ENCODE data around the gene CFAP97. TPM values are rescaled to one million over a fixed set of nuclear protein-coding genes. Genes with fewer than 3 reads are reported as not detected.
A peak's percentile ranks its signal among the peaks of the same experiment; 100 is the strongest.

Gene CFAP97
- total RNA-seq, 5 donors from 2014 or later (not counting 1 experiment from before 2014, with no cell fraction given): 29.8 to 35.3 (median 31.8) TPM

- H3K27ac Mint-ChIP-seq: no peak overlapping the region
- peak in 1 of 4 experiments; percentile 30 for ATAC-seq (replicated peaks in 1 of 4)
- no peaks in the 10 kb centered on the region for H3K9me3 ChIP-seq
- no peak overlapping the region for H3K27ac ChIP-seq (ENCODE audit: low read length)
- POLR2A ChIA-PET: no interaction called here
- 85% methylated on average over 6 of the region's 7 CpGs for WGBS (ENCODE audit: insufficient coverage)
- H3K36me3 ChIP-seq (ENCODE audit: control insufficient read depth in 2 of 2, extremely low read depth in 1 of 2, insufficient read depth in 1 of 2, low read length in 1 of 2): peaks cover 0 to 4% of the 10 kb centered on the region in 2 donors
- no peak overlapping the region for H3K4me3 Mint-ChIP-seq
- no peaks in the 10 kb centered on the region for H3K27me3 ChIP-seq (replicated peaks in 1 of 2; ENCODE audit: control insufficient read depth in 2 of 2, extremely low read depth in 1 of 2, insufficient read depth in 2 of 2, low read length in 1 of 2)
- H3K9me3 Mint-ChIP-seq: peaks cover 0 to 5% (median 0%) of the 10 kb centered on the region in 3 donors
- peaks cover 6 to 17% (median 14%) of the 10 kb centered on the region in 3 donors for H3K4me1 Mint-ChIP-seq
- H3K4me1 ChIP-seq (ENCODE audit: control insufficient read depth in 1 of 2, extremely low read depth in 1 of 2, insufficient read depth in 2 of 2, low read length in 2 of 2): no peaks in the 10 kb centered on the region
- no peak overlapping the region for H3K4me3 ChIP-seq (ENCODE audit: control insufficient read depth in 1 of 2, extremely low read depth in 1 of 2, low read length in 1 of 2)
- no peak for DNase-seq
- CTCF ChIA-PET: no interaction called here
- H3K36me3 Mint-ChIP-seq: peaks cover 15% of the 10 kb centered on the region
- no peaks in the 10 kb centered on the region for H3K27me3 Mint-ChIP-seq
Measured at GRCh38 chr4:185235843-185236503, 32.2 kb upstream of the CFAP97 start.

- ATAC-seq (replicated peaks in 1 of 4): no peak
- no peak overlapping the region for H3K27ac Mint-ChIP-seq
Measured at GRCh38 chr4:185235119-185235842, 31.5 kb upstream of the CFAP97 start.

GRCh38 chr4:185232370-185232769 lies 28.6 kb upstream of the CFAP97 start:
- Mint-ChIP-seq H3K27me3 (no peaks in the 10 kb centered on the region), H3K4me3 (no peak overlapping the region), H3K4me1 (peaks cover 3 to 14% (median 13%) of the 10 kb centered on the region in 3 donors), H3K9me3 (no peaks in the 10 kb centered on the region), H3K36me3 (peaks cover 8% of the 10 kb centered on the region), H3K27ac (no peak overlapping the region)
- Histone ChIP-seq H3K4me3 (ENCODE audit: control insufficient read depth in 1 of 2, extremely low read depth in 1 of 2, low read length in 1 of 2) (no peak overlapping the region), H3K36me3 (ENCODE audit: control insufficient read depth in 2 of 2, extremely low read depth in 1 of 2, insufficient read depth in 1 of 2, low read length in 1 of 2) (peaks cover 0 to 4% of the 10 kb centered on the region in 2 donors), H3K27me3 (replicated peaks in 1 of 2; ENCODE audit: control insufficient read depth in 2 of 2, extremely low read depth in 1 of 2, insufficient read depth in 2 of 2, low read length in 1 of 2) (no peaks in the 10 kb centered on the region), H3K4me1 (ENCODE audit: control insufficient read depth in 1 of 2, extremely low read depth in 1 of 2, insufficient read depth in 2 of 2, low read length in 2 of 2) (peaks cover 0 to 3% of the 10 kb centered on the region in 2 experiments), H3K27ac (ENCODE audit: low read length) (no peak overlapping the region), H3K9me3 (no peaks in the 10 kb centered on the region)
- CTCF ChIA-PET: interaction anchor here (0.7 to 1.2 kb wide), 2 partner anchors 11 to 20 kb away, joined by 3 read pairs; no protein-coding TSS in a partner anchor
- POLR2A ChIA-PET: interaction anchor here in 1 of 2 donors (0.6 kb wide), 1 partner anchor 102 kb away, joined by 6 read pairs; no protein-coding TSS in a partner anchor
- DNase-seq (no peak), ATAC-seq (replicated peaks in 1 of 4) (no peak)
- 100% methylated on average over 3 of the region's 6 CpGs for WGBS (ENCODE audit: insufficient coverage)

More at GRCh38 chr4:185235119-185235842, 31.5 kb upstream of the CFAP97 start:
- DNase-seq: no peak
- Histone ChIP-seq H3K4me1 (ENCODE audit: control insufficient read depth in 1 of 2, extremely low read depth in 1 of 2, insufficient read depth in 2 of 2, low read length in 2 of 2) (no peaks in the 10 kb centered on the region), H3K9me3 (no peaks in the 10 kb centered on the region), H3K27ac (ENCODE audit: low read length) (no peak overlapping the region), H3K4me3 (ENCODE audit: control insufficient read depth in 1 of 2, extremely low read depth in 1 of 2, low read length in 1 of 2) (no peak overlapping the region), H3K36me3 (ENCODE audit: control insufficient read depth in 2 of 2, extremely low read depth in 1 of 2, insufficient read depth in 1 of 2, low read length in 1 of 2) (peaks cover 0 to 4% of the 10 kb centered on the region in 2 donors), H3K27me3 (replicated peaks in 1 of 2; ENCODE audit: control insufficient read depth in 2 of 2, extremely low read depth in 1 of 2, insufficient read depth in 2 of 2, low read length in 1 of 2) (no peaks in the 10 kb centered on the region)
- POLR2A ChIA-PET: no interaction called here
- Mint-ChIP-seq H3K4me1 (peaks cover 6 to 17% (median 14%) of the 10 kb centered on the region in 3 donors), H3K27me3 (no peaks in the 10 kb centered on the region), H3K36me3 (peaks cover 15% of the 10 kb centered on the region), H3K9me3 (peaks cover 0 to 5% (median 0%) of the 10 kb centered on the region in 3 donors), H3K4me3 (no peak overlapping the region)
- CTCF ChIA-PET: no interaction called here
- 100% methylated on average over 2 of the region's 7 CpGs for WGBS (ENCODE audit: insufficient coverage)

GRCh38 chr4:185229021-185229818 lies 25.4 kb upstream of the CFAP97 start:
- WGBS (ENCODE audit: insufficient coverage): 91% methylated on average over 9 of the region's 19 CpGs
- H3K9me3 Mint-ChIP-seq: no peaks in the 10 kb centered on the region
- no peaks in the 10 kb centered on the region for H3K27me3 Mint-ChIP-seq
- no peak for ATAC-seq (replicated peaks in 1 of 4)
- Histone ChIP-seq H3K36me3 (ENCODE audit: control insufficient read depth in 2 of 2, extremely low read depth in 1 of 2, insufficient read depth in 1 of 2, low read length in 1 of 2) (no peaks in the 10 kb centered on the region), H3K9me3 (no peaks in the 10 kb centered on the region), H3K27me3 (replicated peaks in 1 of 2; ENCODE audit: control insufficient read depth in 2 of 2, extremely low read depth in 1 of 2, insufficient read depth in 2 of 2, low read length in 1 of 2) (no peaks in the 10 kb centered on the region), H3K4me3 (ENCODE audit: control insufficient read depth in 1 of 2, extremely low read depth in 1 of 2, low read length in 1 of 2) (no peak overlapping the region), H3K4me1 (ENCODE audit: control insufficient read depth in 1 of 2, extremely low read depth in 1 of 2, insufficient read depth in 2 of 2, low read length in 2 of 2) (peaks cover 0 to 3% of the 10 kb centered on the region in 2 experiments), H3K27ac (ENCODE audit: low read length) (no peak overlapping the region)
- no peak for DNase-seq
- CTCF ChIA-PET: no interaction called here
- H3K4me3 Mint-ChIP-seq: no peak overlapping the region
- H3K27ac Mint-ChIP-seq: no peak overlapping the region
- H3K4me1 Mint-ChIP-seq: peaks cover 8 to 18% (median 10%) of the 10 kb centered on the region in 3 donors
- POLR2A ChIA-PET: no interaction called here
- peaks cover 8% of the 10 kb centered on the region for H3K36me3 Mint-ChIP-seq

DNA sequence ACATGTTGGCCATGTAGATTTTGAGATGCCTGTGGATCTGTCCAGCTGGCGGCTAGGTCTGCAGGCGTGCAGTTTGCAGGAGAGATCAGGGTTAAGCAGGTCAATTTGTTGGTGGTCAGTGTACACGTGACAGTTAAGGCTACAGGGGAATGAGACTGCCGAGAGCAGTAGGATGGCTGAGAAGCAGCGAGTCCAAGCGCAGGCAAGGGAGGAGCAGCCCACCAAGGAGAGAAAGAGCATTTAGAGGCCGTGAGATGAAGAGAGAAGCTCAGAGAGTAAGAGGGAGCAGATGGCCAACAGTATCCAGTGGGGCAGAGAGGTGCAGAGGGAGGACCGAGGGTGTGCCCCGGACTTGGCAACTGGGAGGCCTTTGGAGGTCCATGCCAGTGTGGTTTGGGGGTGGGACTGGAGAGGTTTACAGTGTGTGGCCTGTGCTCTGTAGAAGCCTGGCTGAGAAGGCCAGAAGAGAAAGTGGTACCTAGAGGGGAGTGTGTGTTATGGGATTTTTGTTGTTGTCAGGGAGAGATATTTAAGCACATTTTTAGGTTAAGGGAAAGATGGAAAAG lies 24.0 kb upstream of the CFAP97 start:
- Mint-ChIP-seq H3K4me1 (peaks cover 8 to 16% (median 10%) of the 10 kb centered on the region in 3 donors), H3K36me3 (peaks cover 8% of the 10 kb centered on the region), H3K4me3 (no peak overlapping the region), H3K27ac (no peak overlapping the region), H3K27me3 (no peaks in the 10 kb centered on the region), H3K9me3 (no peaks in the 10 kb centered on the region)
- Histone ChIP-seq H3K4me1 (ENCODE audit: control insufficient read depth in 1 of 2, extremely low read depth in 1 of 2, insufficient read depth in 2 of 2, low read length in 2 of 2) (peaks cover 0 to 3% of the 10 kb centered on the region in 2 experiments), H3K27me3 (replicated peaks in 1 of 2; ENCODE audit: control insufficient read depth in 2 of 2, extremely low read depth in 1 of 2, insufficient read depth in 2 of 2, low read length in 1 of 2) (no peaks in the 10 kb centered on the region), H3K4me3 (ENCODE audit: control insufficient read depth in 1 of 2, extremely low read depth in 1 of 2, low read length in 1 of 2) (no peak overlapping the region), H3K27ac (ENCODE audit: low read length) (no peak overlapping the region), H3K9me3 (no peaks in the 10 kb centered on the region), H3K36me3 (ENCODE audit: control insufficient read depth in 2 of 2, extremely low read depth in 1 of 2, insufficient read depth in 1 of 2, low read length in 1 of 2) (no peaks in the 10 kb centered on the region)
- CTCF ChIA-PET: no interaction called here
- ATAC-seq (replicated peaks in 1 of 4): no peak
- no peak for DNase-seq
- POLR2A ChIA-PET: no interaction called here
- WGBS (ENCODE audit: insufficient coverage): 97% methylated on average over 9 of the region's 9 CpGs

GRCh38 chr4:185227131-185227551 lies 23.3 kb upstream of the CFAP97 start:
- H3K27me3 Mint-ChIP-seq: no peaks in the 10 kb centered on the region
- POLR2A ChIA-PET: interaction anchor here in 1 of 2 donors (0.6 kb wide), 1 partner anchor 11 kb away, joined by 8 read pairs; no protein-coding TSS in a partner anchor

More at GRCh38 chr4:185227131-185227551, 23.3 kb upstream of the CFAP97 start:
- 89% methylated on average over 3 of the region's 4 CpGs for WGBS (ENCODE audit: insufficient coverage)
- Histone ChIP-seq H3K4me1 (ENCODE audit: control insufficient read depth in 1 of 2, extremely low read depth in 1 of 2, insufficient read depth in 2 of 2, low read length in 2 of 2) (peaks cover 0 to 3% of the 10 kb centered on the region in 2 experiments), H3K27me3 (replicated peaks in 1 of 2; ENCODE audit: control insufficient read depth in 2 of 2, extremely low read depth in 1 of 2, insufficient read depth in 2 of 2, low read length in 1 of 2) (no peaks in the 10 kb centered on the region), H3K27ac (ENCODE audit: low read length) (no peak overlapping the region), H3K36me3 (ENCODE audit: control insufficient read depth in 2 of 2, extremely low read depth in 1 of 2, insufficient read depth in 1 of 2, low read length in 1 of 2) (no peaks in the 10 kb centered on the region), H3K9me3 (no peaks in the 10 kb centered on the region), H3K4me3 (ENCODE audit: control insufficient read depth in 1 of 2, extremely low read depth in 1 of 2, low read length in 1 of 2) (no peak overlapping the region)
- H3K4me1 Mint-ChIP-seq: peaks cover 6 to 10% (median 7%) of the 10 kb centered on the region in 3 donors
- DNase-seq (no peak), ATAC-seq (replicated peaks in 1 of 4) (no peak)
- H3K9me3 Mint-ChIP-seq: no peaks in the 10 kb centered on the region
- no peak overlapping the region for H3K27ac Mint-ChIP-seq
- H3K4me3 Mint-ChIP-seq: no peak overlapping the region
- CTCF ChIA-PET: interaction anchor here in 1 of 2 donors (0.6 kb wide), 1 partner anchor 465 kb away, joined by 3 read pairs; no protein-coding TSS in a partner anchor
- peaks cover 7% of the 10 kb centered on the region for H3K36me3 Mint-ChIP-seq
